SU-DHL-6 (cell line): ENCODE data around the gene DDX31.

Source experiments
- H2AFZ ChIP-seq: fragments of 200-600 bp; sonication (generic); 2 replicates; pipeline ENCODE4 v1.6.1; 2014; ENCODE audit warnings: low read depth, mild to moderate bottlenecking, moderate library complexity, mixed read lengths, antibody characterized with exemption, low read length; ENCODE audit not compliant: severe bottlenecking
- H3F3A ChIP-seq: fragments of 200-600 bp; shearing (Covaris generic); 2 replicates; pipeline ENCODE4 v1.6.0; 2016; ENCODE audit warnings: antibody characterized with exemption, mild to moderate bottlenecking; ENCODE audit not compliant: insufficient read depth
- H3K27ac ChIP-seq: fragments of 200-600 bp; sonication (generic); 2 replicates; pipeline ENCODE4 v1.5.1; 2016; ENCODE audit warnings: low read depth, mild to moderate bottlenecking, low read length, moderate library complexity, mixed read lengths
- H3K27me3 ChIP-seq: fragments of 200-600 bp; sonication (generic), shearing (Covaris generic); 2 replicates; pipeline ENCODE4 v1.6.0; 2014; ENCODE audit warnings: mild to moderate bottlenecking, low read length
- H3K36me3 ChIP-seq: fragments of 200-600 bp; sonication (generic); 2 replicates; pipeline ENCODE4 v1.6.1; 2014; ENCODE audit warnings: mild to moderate bottlenecking, low read length, mixed read lengths
- H3K4me2 ChIP-seq: fragments of 300-600, 200-600 bp; shearing (Covaris generic), sonication (generic); 2 replicates; pipeline ENCODE4 v1.6.0; 2014; ENCODE audit warnings: low read length, low read depth, mild to moderate bottlenecking; ENCODE audit not compliant: poor library complexity, severe bottlenecking
- H3K4me3 ChIP-seq: fragments of 200-600 bp; sonication (generic); 2 replicates; pipeline ENCODE4 v1.5.1; 2014; ENCODE audit warnings: antibody characterized with exemption, low read length, mild to moderate bottlenecking, mixed read lengths; ENCODE audit not compliant: insufficient read depth, poor library complexity, severe bottlenecking
- H3K79me2 ChIP-seq: fragments of 200-600 bp; sonication (generic); 2 replicates; pipeline ENCODE4 v1.6.1; 2014; ENCODE audit warnings: mild to moderate bottlenecking, low read length, moderate library complexity; ENCODE audit not compliant: insufficient read depth
- H3K9ac ChIP-seq: fragments of 200-600 bp; sonication (generic); 2 replicates; pipeline ENCODE4 v1.7.0; 2014; ENCODE audit warnings: mild to moderate bottlenecking, low read length
- H3K9me2 ChIP-seq: fragments of 200-600 bp; sonication (generic); replicated peaks from 2 replicates; pipeline ENCODE4 v1.6.1; 2014; ENCODE audit warnings: low read length; ENCODE audit not compliant: insufficient read depth
- H3K9me3 ChIP-seq: fragments of 200-600 bp; sonication (generic); 2 replicates; pipeline ENCODE4 v1.6.1; 2014; ENCODE audit warnings: low read length, mixed read lengths; ENCODE audit not compliant: insufficient read depth
- H4K20me1 ChIP-seq: fragments of 200-600 bp; sonication (generic); 2 replicates; pipeline ENCODE4 v1.6.1; 2014; ENCODE audit warnings: low read depth, mild to moderate bottlenecking, antibody characterized with exemption, low read length, moderate library complexity, mixed read lengths
- EZH2phosphoT487 ChIP-seq: fragments of 200-600 bp; sonication (generic), shearing (Covaris generic); conservative IDR thresholded peaks from 2 replicates; pipeline ENCODE4 v1.6.1; 2018; ENCODE audit warnings: mild to moderate bottlenecking, antibody characterized with exemption, low read length, moderate library complexity, mixed read lengths
- TF ChIP-seq, protein P1 (sequence below): fragments of 200-600 bp; sonication (generic); IDR thresholded peaks from one replicate; pipeline ENCODE4 v1.5.1; 2017; ENCODE audit warnings: antibody characterized with exemption, mild to moderate bottlenecking, low read length, moderate library complexity; ENCODE audit not compliant: insufficient read depth, poor library complexity, severe bottlenecking

DDX31 gene

DNA sequence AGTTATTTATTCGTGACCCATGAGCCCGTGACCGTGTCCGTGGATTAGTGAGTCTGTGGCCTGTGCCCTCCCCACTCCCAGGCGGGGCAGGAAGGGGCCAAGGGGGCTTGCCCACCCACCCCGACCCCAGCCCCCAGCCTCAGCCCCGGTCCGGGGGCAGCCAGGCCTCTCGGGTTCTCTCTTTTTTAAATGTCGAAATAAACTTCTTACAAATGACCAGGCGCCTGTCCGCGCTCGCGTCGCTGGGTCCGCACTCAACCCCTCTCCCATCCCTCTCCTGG is 79.8 kb downstream of the DDX31 start:
- TF ChIP-seq EZH2phosphoT487 = no peak
- TF ChIP-seq, protein P1, sequence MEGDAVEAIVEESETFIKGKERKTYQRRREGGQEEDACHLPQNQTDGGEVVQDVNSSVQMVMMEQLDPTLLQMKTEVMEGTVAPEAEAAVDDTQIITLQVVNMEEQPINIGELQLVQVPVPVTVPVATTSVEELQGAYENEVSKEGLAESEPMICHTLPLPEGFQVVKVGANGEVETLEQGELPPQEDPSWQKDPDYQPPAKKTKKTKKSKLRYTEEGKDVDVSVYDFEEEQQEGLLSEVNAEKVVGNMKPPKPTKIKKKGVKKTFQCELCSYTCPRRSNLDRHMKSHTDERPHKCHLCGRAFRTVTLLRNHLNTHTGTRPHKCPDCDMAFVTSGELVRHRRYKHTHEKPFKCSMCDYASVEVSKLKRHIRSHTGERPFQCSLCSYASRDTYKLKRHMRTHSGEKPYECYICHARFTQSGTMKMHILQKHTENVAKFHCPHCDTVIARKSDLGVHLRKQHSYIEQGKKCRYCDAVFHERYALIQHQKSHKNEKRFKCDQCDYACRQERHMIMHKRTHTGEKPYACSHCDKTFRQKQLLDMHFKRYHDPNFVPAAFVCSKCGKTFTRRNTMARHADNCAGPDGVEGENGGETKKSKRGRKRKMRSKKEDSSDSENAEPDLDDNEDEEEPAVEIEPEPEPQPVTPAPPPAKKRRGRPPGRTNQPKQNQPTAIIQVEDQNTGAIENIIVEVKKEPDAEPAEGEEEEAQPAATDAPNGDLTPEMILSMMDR = no peak
- Histone ChIP-seq H3K9ac (no peak overlapping the region), H3K27ac (no peak overlapping the region), H3K79me2 (no peaks in the 10 kb centered on the region), H3K27me3 (no peaks in the 10 kb centered on the region), H3K9me3 (no peaks in the 10 kb centered on the region), H3K4me2 (no peak overlapping the region), H3K36me3 (no peaks in the 10 kb centered on the region), H3K9me2 (no peaks in the 10 kb centered on the region), H3F3A (no peaks in the 10 kb centered on the region), H2AFZ (no peak overlapping the region), H3K4me3 (no peak overlapping the region), H4K20me1 (no peaks in the 10 kb centered on the region)

DNA sequence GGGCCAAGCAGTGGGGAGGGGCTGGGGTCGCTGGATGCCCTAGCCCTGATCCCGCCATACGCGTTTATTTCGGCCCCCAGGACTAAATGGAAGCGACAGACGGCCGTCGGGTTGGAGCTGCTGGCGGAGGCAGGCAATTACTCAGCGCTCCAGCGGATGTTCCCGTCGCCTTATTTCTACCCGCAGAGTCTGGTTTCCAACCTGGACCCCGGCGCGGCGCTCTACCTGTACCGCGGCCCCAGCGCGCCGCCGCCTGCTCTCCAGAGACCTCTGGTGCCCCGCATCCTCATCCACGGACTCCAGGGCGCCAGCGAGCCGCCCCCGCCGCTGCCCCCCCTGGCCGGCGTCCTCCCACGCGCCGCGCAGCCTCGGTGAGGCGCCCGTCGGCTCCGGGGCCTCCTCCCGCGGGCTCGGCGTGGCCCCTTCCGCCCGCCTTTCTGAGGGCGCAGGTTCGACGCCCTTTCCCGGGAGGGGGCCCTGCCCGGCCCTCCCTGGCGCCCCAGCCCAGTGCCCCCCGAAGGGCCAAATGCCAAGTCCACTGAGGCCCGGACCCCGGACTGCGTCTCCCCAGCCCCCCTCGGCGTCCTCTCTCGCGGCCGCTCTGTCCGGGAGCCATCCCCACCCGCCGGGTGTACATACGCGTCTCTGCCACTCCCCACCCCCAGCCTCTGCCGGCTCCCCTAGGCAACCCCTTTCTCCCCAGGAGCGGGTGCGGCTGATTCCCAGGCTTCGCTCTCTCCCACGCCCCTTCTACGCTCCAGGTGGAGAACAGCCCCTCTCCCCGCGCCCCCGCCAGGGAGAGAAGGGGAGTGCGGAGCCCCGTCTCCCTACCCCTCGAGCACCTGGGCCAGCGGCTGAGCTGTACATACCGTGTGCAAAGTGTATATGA is 80.4 kb downstream of the DDX31 start:
- H3K9ac ChIP-seq = no peak overlapping the region
- H3K36me3 ChIP-seq = no peaks in the 10 kb centered on the region
- H3K9me3 ChIP-seq = no peaks in the 10 kb centered on the region
- H2AFZ ChIP-seq = no peak overlapping the region
- no peaks in the 10 kb centered on the region for H4K20me1 ChIP-seq
- H3F3A ChIP-seq = no peaks in the 10 kb centered on the region
- H3K9me2 ChIP-seq = no peaks in the 10 kb centered on the region
- H3K4me2 ChIP-seq = no peak overlapping the region
- H3K27ac ChIP-seq = no peak overlapping the region
- no peaks in the 10 kb centered on the region for H3K27me3 ChIP-seq
- H3K4me3 ChIP-seq = no peak overlapping the region
- H3K79me2 ChIP-seq = no peaks in the 10 kb centered on the region
- TF ChIP-seq, protein P1 = no peak
- TF ChIP-seq EZH2phosphoT487 = no peak

DNA sequence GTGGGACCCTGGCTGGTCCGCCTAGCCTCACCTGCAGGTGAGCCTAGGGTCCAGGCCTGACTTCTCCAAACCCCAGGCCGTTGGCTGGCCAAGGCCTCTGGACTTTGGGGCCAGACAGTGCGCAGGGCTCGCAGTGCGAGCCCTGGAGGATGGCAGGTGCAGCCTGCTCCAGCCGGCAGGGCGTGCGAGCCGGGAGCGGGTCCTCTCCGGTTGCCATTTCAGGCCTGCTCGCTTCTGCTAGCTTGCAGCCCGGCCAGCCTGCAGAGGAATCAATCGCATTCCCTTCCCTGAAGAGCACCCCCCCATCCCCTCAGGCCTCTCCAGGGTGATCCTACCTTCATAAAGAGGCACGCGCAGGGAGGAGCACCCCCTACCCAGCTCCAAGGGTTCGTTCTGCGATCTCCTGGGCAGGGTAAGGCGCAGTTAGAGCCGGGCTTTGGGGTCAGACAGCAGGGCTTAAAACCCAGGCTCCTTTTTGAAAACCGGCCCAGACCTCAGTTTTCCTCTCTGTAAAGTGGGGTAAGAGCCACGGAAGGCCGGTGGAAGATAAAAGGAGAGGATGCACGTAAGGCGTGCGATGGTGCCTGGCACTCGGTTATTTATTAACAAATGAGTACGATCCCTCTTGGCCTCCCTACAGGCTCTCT is 81.2 kb downstream of the DDX31 start:
- Histone ChIP-seq H3K4me2 (no peak overlapping the region), H3K27ac (no peak overlapping the region), H3K9ac (no peak overlapping the region), H3F3A (no peaks in the 10 kb centered on the region), H3K36me3 (no peaks in the 10 kb centered on the region), H4K20me1 (no peaks in the 10 kb centered on the region), H3K79me2 (no peaks in the 10 kb centered on the region), H3K9me3 (no peaks in the 10 kb centered on the region), H3K27me3 (no peaks in the 10 kb centered on the region), H2AFZ (no peak overlapping the region), H3K4me3 (no peak overlapping the region), H3K9me2 (no peaks in the 10 kb centered on the region)
- no peak for TF ChIP-seq EZH2phosphoT487
- TF ChIP-seq, protein P1 = no peak
